Limb (tissue), 2 donors: ENCODE data around the gene CELA2A.

ENCODE experiments used
- DNase-seq, 2 donors: peaks; one replicate each; pipeline ENCODE4 v3.0.0-alpha.2; 2016; ENCODE audit errors: extremely low spot score in 2 of 2

CELA2A gene

DNA sequence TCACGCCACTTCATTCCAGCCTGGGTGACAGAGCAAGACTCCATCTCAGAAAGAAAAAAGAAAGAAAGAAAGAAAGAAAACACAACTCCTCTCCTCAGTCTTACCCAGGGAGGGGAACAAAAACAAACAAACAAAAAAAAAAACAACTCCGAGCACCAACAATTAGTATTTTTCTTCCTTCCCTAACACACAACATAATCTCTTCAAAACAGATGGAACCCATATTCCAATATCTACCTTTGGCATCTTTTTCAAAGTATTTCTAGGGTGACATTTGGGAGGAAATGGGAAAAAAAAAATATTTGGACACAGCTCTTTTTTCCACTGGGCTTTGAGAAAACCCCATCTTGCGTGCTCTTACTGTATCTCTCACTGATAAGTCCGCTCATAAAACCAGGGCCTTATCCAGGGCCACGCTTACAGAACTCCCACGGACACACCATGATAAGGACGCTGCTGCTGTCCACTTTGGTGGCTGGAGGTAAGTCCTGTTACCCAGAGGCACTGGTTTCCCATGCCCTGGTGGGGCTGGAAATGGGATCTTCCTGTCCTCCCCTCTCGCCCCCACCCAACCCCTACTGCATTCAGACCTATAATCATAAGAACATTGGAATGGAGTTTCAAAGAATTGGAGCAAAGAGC, at the start of gene CELA2A:
TSS of gene CELA2A (plus strand) at position 420 of the 642 bp plus-strand sequence. CDS start at position 442, 22 bp downstream.
- DNase-seq, result no peak

DNA sequence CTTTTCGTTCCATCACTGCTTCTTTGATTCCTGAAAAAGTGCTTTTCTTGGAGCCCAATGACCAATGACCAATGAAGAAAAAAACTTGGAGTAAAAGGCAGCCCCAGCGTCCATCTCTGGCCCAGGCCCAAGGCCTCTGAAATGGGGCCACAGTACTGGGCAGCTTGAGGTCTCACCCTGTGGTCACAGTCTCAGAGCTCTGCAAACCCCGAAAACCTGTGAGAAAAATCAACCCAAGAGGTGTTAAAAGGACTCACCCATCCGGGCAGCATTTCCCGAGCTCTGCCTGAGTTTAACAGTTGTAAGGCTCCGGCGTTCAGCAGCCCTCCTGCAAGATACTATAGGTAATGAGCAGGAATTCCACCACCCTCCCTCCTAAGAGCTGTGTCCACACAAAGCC, 49.0 kb upstream of the CELA2A start:
- no peak for DNase-seq

- DNase-seq, result no peak
Measured at GRCh38 chr1:15408890-15409387, 47.6 kb upstream of the CELA2A start.

- DNase-seq, result peak; percentile 84 to 93
Measured at GRCh38 chr1:15409388-15410222, 46.9 kb upstream of the CELA2A start, which contains the start of gene EFHD2. Gene EFHD2, plus strand, starts transcription at chr1:15409888. Its CDS starts 84 bp downstream, at chr1:15409972.

- DNase-seq, result peak in 1 of 2 donors; percentile 64
Measured at GRCh38 chr1:15410223-15410883, 46.2 kb upstream of the CELA2A start.

- DNase-seq, result no peak
Measured at GRCh38 chr1:15410884-15411245, 45.7 kb upstream of the CELA2A start.

DNA sequence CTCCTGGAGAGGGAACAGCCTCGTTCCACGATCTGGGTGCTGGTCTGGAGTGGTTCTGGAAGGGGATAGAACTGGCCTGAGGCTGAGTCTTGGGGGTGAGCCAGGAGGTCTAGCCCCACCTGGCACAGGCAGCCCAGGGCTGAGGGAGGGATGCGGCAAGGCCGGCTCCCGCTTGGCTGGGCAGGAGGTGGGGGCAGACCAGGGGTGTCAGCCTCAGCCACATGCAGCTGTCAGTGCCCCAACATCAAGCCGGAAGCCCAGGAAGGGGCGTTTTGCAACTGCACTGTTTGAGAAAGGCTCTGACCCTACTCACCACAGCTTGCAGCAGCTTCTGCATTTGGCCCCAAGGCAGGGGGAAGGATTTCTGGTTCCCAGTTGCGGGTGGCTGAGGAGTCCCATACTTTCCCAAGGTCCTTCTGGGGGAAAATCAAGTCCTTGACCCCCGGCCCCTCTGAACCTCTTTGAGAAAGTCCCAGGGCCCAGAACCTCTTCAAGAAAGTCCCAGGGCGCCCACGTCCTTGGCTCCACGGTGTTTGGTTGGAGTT, 44.9 kb upstream of the CELA2A start:
- no peak for DNase-seq

GRCh38 chr1:15412175-15412800, 44.2 kb upstream of the CELA2A start:
- no peak for DNase-seq

GRCh38 chr1:15412843-15413242, 43.7 kb upstream of the CELA2A start:
- DNase-seq, result no peak

GRCh38 chr1:15413563-15414444, 42.7 kb upstream of the CELA2A start:
- no peak for DNase-seq

GRCh38 chr1:15414445-15414983, 42.0 kb upstream of the CELA2A start:
- no peak for DNase-seq

DNA sequence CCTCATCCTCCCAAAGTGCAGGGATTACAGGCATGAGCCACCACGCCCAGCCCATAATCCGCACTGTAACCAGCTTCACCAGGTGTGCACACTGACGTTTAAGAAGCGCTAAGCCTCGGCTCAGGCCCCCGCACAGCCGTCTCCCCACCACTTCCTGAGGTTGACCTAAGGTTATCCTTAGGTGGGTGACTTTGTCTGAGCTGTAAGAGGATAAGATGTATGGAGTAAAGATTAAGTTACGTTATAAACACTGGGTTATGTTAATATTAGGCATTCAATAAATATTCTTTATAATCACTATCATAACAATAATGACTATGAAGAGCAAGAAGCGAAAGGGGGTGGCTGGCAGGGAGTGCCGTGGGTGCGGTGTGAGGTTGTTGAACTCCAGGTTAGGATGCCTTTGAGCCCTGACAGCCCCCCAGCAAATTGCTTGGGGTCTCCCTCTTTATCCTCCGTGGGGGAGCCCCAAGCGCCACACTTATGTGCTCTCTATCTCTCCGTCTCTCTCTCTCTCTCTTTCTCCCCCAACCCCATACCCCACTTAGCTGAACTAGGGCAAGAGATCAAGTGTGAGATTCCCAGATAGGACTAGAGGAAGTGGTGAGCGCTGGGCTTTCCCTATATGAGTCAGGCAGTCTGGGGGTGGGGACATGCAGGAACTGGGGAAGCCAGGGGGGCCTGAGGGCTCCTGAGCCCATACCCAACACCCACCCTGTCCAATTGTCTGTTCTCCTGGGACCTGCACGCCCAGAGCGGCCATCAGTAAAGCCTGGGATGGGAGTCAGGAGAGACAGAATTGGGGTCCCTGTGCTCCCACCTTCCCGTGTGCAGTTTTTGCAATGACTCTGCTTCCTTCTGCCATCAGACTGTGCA, 39.2 kb upstream of the CELA2A start:
- DNase-seq, result no peak

DNA sequence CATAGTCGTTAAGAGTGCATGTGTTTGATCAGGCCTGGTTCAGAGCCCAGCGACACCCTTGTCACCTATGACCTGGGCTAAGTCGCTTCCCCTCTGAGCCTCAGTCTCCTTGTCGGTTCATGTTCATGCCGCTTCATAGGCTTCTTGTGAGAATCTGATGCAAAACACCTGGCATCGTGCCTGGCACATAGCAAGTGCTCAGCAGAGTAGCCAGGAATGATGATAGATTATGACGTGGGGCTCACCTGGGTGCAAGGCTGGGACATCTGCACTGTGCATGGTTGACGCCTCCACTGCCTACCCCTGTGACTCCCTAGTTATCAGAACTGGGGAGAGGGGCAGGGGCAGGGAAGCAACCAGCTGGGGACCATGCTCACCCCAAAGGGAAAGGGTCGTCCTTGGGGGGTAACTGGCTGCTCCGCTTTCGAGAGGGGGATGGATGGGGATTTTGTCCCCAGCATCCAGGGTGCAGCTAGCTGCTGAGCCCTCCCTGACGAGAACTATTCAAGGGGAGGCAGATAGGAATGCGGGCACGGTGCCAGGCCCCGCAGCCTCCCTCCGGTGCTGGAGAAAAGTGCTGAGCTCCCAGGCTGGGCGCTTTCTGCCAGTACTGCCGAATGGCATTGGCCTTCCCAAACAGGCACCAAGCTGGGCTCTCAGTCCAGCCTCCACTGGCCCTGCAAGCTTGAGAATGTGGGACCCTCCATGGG, 37.6 kb upstream of the CELA2A start:
- DNase-seq, result no peak

GRCh38 chr1:15420853-15421465, 35.6 kb upstream of the CELA2A start:
- no peak for DNase-seq

GRCh38 chr1:15422871-15423270, 33.7 kb upstream of the CELA2A start:
- no peak for DNase-seq

- no peak for DNase-seq
Measured at GRCh38 chr1:15423355-15424077, 33.0 kb upstream of the CELA2A start.

DNA sequence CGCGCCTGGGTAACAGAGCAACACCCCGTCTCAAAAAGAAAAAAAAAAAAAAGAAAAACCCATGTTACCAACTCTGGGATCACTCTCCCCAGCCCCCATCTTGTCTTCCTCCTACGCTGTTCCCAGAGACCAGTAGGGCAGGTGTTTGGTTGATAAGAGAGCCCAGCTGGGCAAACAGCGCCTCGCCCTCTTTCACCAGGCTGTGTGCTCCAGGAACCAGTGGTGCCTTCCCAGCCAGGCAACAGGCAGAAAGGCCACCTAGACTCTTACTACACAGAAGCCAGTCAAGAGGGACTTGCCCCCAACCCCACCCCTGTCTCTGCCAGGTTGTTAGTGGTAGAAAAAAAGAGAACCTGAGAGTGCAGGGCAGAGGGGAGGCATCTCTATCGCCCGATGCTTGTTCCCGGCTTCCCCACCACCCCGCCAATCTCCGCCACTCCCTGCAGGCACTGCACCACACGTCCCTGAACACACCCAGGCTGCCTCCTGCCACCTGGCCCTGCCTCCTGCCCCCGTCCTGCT, 32.3 kb upstream of the CELA2A start:
- DNase-seq, result no peak
